Measurements from ENCODE around the gene NTRK3.

DNA sequence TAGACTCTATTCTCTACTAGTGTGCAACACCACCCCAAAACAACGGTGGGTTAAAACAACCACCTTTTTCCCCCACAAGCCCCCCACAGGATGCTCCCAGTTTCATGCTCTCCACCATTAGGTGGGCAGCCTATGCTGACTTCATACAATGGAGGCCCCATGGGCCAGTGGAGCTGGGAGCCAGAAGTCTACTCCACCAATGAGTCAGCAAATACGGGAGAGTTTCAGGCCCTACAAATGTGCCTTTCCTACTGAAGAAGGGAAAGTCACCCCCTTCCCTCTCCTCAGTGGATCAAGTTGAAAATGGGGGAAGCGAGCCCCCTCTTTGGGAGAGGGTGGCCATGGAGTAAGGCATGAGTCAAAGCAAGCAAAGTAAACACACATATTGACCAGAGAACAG, 278.6 kb downstream of the NTRK3 start:
- TF ChIP-seq, protein P1, sequence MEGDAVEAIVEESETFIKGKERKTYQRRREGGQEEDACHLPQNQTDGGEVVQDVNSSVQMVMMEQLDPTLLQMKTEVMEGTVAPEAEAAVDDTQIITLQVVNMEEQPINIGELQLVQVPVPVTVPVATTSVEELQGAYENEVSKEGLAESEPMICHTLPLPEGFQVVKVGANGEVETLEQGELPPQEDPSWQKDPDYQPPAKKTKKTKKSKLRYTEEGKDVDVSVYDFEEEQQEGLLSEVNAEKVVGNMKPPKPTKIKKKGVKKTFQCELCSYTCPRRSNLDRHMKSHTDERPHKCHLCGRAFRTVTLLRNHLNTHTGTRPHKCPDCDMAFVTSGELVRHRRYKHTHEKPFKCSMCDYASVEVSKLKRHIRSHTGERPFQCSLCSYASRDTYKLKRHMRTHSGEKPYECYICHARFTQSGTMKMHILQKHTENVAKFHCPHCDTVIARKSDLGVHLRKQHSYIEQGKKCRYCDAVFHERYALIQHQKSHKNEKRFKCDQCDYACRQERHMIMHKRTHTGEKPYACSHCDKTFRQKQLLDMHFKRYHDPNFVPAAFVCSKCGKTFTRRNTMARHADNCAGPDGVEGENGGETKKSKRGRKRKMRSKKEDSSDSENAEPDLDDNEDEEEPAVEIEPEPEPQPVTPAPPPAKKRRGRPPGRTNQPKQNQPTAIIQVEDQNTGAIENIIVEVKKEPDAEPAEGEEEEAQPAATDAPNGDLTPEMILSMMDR (IDR thresholded peaks at IDR 0.05) = no peak
- TF ChIP-seq POLR2A (IDR thresholded peaks at IDR 0.05) = no peak
